ENCODE data around the gene ACAP2. TPM values are rescaled to one million over a fixed set of nuclear protein-coding genes. Genes with fewer than 3 reads are reported as not detected.

Gene ACAP2
- total and polyA plus RNA-seq, 10 donors: 11.2 to 127 (median 97.9) TPM

- DNase-seq: no peak
- Histone ChIP-seq H3K27me3 (replicated peaks in 1 of 7) (no peaks in the 10 kb centered on the region), H3K36me3 (peaks cover 0 to 26% (median 0%) of the 10 kb centered on the region in 6 donors), H3K27ac (no peak overlapping the region), H3K9me3 (no peaks in the 10 kb centered on the region), H3K4me1 (peaks cover 0 to 17% (median 10%) of the 10 kb centered on the region in 6 donors), H3K4me3 (no peak overlapping the region)
- 91 to 95% (median 94%) methylated on average over 11 of the region's 11 CpGs for WGBS, 5 donors
- no peak for TF ChIP-seq POLR2A (IDR thresholded peaks at IDR 0.05)
- TF ChIP-seq, protein P1, sequence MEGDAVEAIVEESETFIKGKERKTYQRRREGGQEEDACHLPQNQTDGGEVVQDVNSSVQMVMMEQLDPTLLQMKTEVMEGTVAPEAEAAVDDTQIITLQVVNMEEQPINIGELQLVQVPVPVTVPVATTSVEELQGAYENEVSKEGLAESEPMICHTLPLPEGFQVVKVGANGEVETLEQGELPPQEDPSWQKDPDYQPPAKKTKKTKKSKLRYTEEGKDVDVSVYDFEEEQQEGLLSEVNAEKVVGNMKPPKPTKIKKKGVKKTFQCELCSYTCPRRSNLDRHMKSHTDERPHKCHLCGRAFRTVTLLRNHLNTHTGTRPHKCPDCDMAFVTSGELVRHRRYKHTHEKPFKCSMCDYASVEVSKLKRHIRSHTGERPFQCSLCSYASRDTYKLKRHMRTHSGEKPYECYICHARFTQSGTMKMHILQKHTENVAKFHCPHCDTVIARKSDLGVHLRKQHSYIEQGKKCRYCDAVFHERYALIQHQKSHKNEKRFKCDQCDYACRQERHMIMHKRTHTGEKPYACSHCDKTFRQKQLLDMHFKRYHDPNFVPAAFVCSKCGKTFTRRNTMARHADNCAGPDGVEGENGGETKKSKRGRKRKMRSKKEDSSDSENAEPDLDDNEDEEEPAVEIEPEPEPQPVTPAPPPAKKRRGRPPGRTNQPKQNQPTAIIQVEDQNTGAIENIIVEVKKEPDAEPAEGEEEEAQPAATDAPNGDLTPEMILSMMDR (IDR thresholded peaks at IDR 0.05 in 8 of 11, conservative IDR thresholded peaks at IDR 0.05 in 3 of 11): no peak
- TF ChIP-seq POLR2AphosphoS5 (IDR thresholded peaks at IDR 0.05): no peak
- intact Hi-C loops (cut with DNase I; ENCODE audit: low total_unique reads): loop anchor here (10.0 kb wide), 1 partner anchor 255 kb away; no protein-coding TSS in a partner anchor
Observed at GRCh38 chr3:195249858-195250464, 192.9 kb downstream of the ACAP2 start.

DNA sequence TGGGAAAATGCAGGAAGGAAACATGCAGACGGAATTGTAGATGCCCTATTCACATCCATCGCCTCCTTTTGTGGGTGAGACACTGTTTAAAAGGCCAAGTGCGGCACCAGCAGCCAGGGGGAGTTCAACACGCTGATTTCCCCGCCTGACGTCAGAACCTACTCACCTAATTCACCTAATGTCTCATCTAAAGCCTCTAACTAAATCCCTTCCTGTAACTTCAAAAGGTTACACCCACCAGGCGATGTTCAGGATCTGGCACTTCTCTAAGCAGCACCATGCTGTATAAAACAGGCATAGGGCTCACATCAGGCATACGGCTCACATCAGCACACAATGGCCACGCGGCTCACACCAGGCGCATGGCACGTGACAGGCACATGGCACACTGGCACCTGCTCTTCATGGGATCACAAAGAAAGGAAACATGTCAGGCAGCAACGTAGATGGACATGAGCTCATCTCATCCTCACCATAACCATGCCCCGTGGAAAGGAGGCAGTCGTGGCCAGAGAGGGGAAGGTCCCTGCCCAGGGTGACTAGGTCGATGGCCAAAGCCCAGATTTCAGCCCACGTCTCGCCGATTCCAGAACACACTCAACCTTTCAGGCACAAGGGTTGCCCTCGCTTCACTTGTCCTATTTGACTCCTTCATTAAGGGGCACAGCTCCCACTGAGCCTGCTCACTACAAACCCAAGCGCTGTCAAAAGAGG is 193.6 kb downstream of the ACAP2 start:
- TF ChIP-seq POLR2A (IDR thresholded peaks at IDR 0.05) (no peak), POLR2AphosphoS5 (IDR thresholded peaks at IDR 0.05) (no peak)
- TF ChIP-seq, protein P1 (IDR thresholded peaks at IDR 0.05 in 8 of 11, conservative IDR thresholded peaks at IDR 0.05 in 3 of 11): no peak
- Histone ChIP-seq H3K9me3 (no peaks in the 10 kb centered on the region), H3K4me3 (no peak overlapping the region), H3K27ac (no peak overlapping the region), H3K27me3 (replicated peaks in 1 of 7) (no peaks in the 10 kb centered on the region), H3K36me3 (peaks cover 0 to 20% (median 0%) of the 10 kb centered on the region in 6 donors), H3K4me1 (peaks cover 0 to 17% (median 10%) of the 10 kb centered on the region in 6 donors)
- intact Hi-C loops (cut with DNase I; ENCODE audit: low total_unique reads): no loop called here
- no peak for DNase-seq
- WGBS, 5 donors: 92 to 96% (median 95%) methylated on average over 21 of the region's 21 CpGs

DNA sequence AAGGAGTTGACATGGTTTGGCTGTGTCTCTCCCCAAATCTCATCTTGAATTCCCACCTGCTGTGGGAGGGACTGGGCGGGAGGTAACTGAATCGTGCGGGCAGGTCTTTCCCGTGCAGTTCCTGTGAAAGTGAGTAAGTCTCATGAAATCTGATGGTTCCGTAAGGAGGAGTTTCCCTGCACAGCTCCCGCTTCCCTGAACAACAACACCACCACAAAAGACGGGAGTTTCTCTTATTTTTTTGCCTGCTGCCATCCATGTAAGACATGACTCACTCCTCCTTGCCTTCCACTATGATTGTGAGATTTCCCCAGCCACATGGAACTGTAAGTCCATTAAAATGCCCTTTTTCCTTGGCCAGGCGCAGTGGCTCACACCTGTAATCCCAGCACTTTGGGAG is 194.5 kb downstream of the ACAP2 start:
- no peak for DNase-seq
- H3K4me1 ChIP-seq: peaks cover 0 to 17% (median 10%) of the 10 kb centered on the region in 6 donors
- H3K27ac ChIP-seq: no peak overlapping the region
- H3K9me3 ChIP-seq: no peaks in the 10 kb centered on the region
- intact Hi-C loops (cut with DNase I; ENCODE audit: low total_unique reads): no loop called here
- H3K4me3 ChIP-seq: no peak overlapping the region
- WGBS, 5 donors: 93 to 97% (median 96%) methylated on average over 8 of the region's 8 CpGs
- H3K27me3 ChIP-seq (replicated peaks in 1 of 7): no peaks in the 10 kb centered on the region
- peaks cover 0 to 20% (median 0%) of the 10 kb centered on the region in 6 donors for H3K36me3 ChIP-seq
- TF ChIP-seq POLR2A (IDR thresholded peaks at IDR 0.05) (no peak), POLR2AphosphoS5 (IDR thresholded peaks at IDR 0.05) (no peak)
- TF ChIP-seq, protein P1 (IDR thresholded peaks at IDR 0.05 in 8 of 11, conservative IDR thresholded peaks at IDR 0.05 in 3 of 11): no peak

DNA sequence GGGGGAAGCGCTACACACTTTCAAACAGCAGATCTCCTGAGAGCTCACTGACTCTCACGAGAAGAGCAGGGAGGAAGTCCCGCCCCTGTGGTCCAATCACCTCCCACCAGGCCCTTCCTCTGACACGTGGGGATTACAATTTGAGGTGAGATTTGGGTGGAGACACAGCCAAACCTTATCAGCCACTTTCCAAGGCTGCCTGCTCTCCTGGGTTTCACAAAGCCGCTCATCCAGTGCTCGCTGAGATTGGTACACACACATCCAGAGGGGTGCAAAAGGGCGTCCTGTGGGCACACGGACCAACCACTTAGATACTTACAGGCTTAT is 195.0 kb downstream of the ACAP2 start:
- peak; percentile 45 for DNase-seq
- WGBS, 5 donors: 76 to 84% (median 78%) methylated on average over 8 of the region's 8 CpGs

More for the DNA sequence above, 195.0 kb downstream of the ACAP2 start:
- no peaks in the 10 kb centered on the region for H3K9me3 ChIP-seq
- H3K36me3 ChIP-seq: peaks cover 0 to 20% (median 0%) of the 10 kb centered on the region in 6 donors
- H3K27me3 ChIP-seq (replicated peaks in 1 of 7): no peaks in the 10 kb centered on the region
- no peak overlapping the region for H3K4me3 ChIP-seq
- TF ChIP-seq, protein P1 (IDR thresholded peaks at IDR 0.05 in 8 of 11, conservative IDR thresholded peaks at IDR 0.05 in 3 of 11): no peak
- TF ChIP-seq POLR2AphosphoS5 (IDR thresholded peaks at IDR 0.05): no peak
- no peak for TF ChIP-seq POLR2A (IDR thresholded peaks at IDR 0.05)
- intact Hi-C loops (cut with DNase I; ENCODE audit: low total_unique reads): no loop called here
- peaks cover 0 to 17% (median 10%) of the 10 kb centered on the region in 6 donors for H3K4me1 ChIP-seq
- H3K27ac ChIP-seq: no peak overlapping the region

Data from spleen (tissue), 11 donors.